Measurements from ENCODE around the gene PAK4.

The PAK4 gene

GRCh38 chr19:39171479-39172465, 46.2 kb downstream of the PAK4 start:
- ChIA-PET POLR2A (no interaction called here), CTCF (interaction anchor here (1.2 kb wide), 1 partner anchor 49 kb away, joined by 3 read pairs; no protein-coding TSS in a partner anchor)
- TF ChIP-seq CTCF (IDR thresholded peaks at IDR 0.05; ENCODE audit: control extremely low read depth, extremely low read depth, low read depth, missing control alignments) = no peak
- no peak for DNase-seq (ENCODE audit: extremely low spot score)

- no peak for DNase-seq (ENCODE audit: extremely low spot score)
- ChIA-PET CTCF (no interaction called here), POLR2A (no interaction called here)
- no peak for TF ChIP-seq CTCF (IDR thresholded peaks at IDR 0.05; ENCODE audit: control extremely low read depth, extremely low read depth, low read depth, missing control alignments)
Measured at GRCh38 chr19:39172700-39173501, 47.3 kb downstream of the PAK4 start.

GRCh38 chr19:39173502-39173991, 48.0 kb downstream of the PAK4 start:
- no peak for TF ChIP-seq CTCF (IDR thresholded peaks at IDR 0.05; ENCODE audit: control extremely low read depth, extremely low read depth, low read depth, missing control alignments)
- DNase-seq (ENCODE audit: extremely low spot score) = no peak
- CTCF ChIA-PET = no interaction called here
- POLR2A ChIA-PET = no interaction called here

- no peak for TF ChIP-seq CTCF (IDR thresholded peaks at IDR 0.05; ENCODE audit: control extremely low read depth, extremely low read depth, low read depth, missing control alignments)
- ChIA-PET POLR2A (interaction anchor here (0.5 kb wide), 1 partner anchor 1063 kb away, joined by 4 read pairs; no protein-coding TSS in a partner anchor), CTCF (interaction anchor here (2.0 kb wide), 1 partner anchor 13 kb away, joined by 10 read pairs; no protein-coding TSS in a partner anchor)
- no peak for DNase-seq (ENCODE audit: extremely low spot score)
Measured at GRCh38 chr19:39174142-39174541, 48.6 kb downstream of the PAK4 start.

- no peak for DNase-seq (ENCODE audit: extremely low spot score)
- ChIA-PET CTCF (interaction anchor here (1.3 to 2.0 kb wide), 2 partner anchors 13 to 21 kb away, joined by 3 to 10 read pairs; no protein-coding TSS in a partner anchor), POLR2A (no interaction called here)
- TF ChIP-seq CTCF (IDR thresholded peaks at IDR 0.05; ENCODE audit: control extremely low read depth, extremely low read depth, low read depth, missing control alignments) = no peak
Measured at GRCh38 chr19:39174558-39175544, 49.3 kb downstream of the PAK4 start.

All from GM10248 (cell line).